Progenitor cell of endocrine pancreas (in vitro differentiated cells): ENCODE results near the gene MAT1A. TPM values are rescaled to one million over a fixed set of nuclear protein-coding genes. Genes with fewer than 3 reads are reported as not detected.

Experiments
- DNase-seq: peaks from one replicate; pipeline ENCODE4 v3.0.0; 2021; ENCODE audit warnings: low spot score; ENCODE audit not compliant: unreplicated experiment
- H3K27ac Mint-ChIP-seq: 2 replicates; pipeline ENCODE4 v1.8.0; 2021; ENCODE audit warnings: mild to moderate bottlenecking, moderate library complexity, mixed read lengths
- H3K27me3 Mint-ChIP-seq: 2 replicates; pipeline ENCODE4 v1.8.0; 2021; ENCODE audit warnings: mixed read lengths
- H3K36me3 Mint-ChIP-seq: 2 replicates; pipeline ENCODE4 v1.8.0; 2022; ENCODE audit warnings: mixed read lengths; ENCODE audit not compliant: insufficient read depth
- H3K4me1 Mint-ChIP-seq: 2 replicates; pipeline ENCODE4 v1.8.0; 2021; ENCODE audit warnings: low read depth, mixed read lengths
- H3K4me3 Mint-ChIP-seq: 2 replicates; pipeline ENCODE4 v1.8.0; 2021; ENCODE audit warnings: low read depth, mild to moderate bottlenecking, moderate library complexity, mixed read lengths
- H3K9me3 Mint-ChIP-seq: 2 replicates; pipeline ENCODE4 v1.8.0; 2021; ENCODE audit warnings: low read depth, mixed read lengths
- CTCF ChIP-seq: fragments of 200-600 bp; sonication (generic); IDR thresholded peaks from one replicate; pipeline ENCODE4 v1.5.0; 2021; ENCODE audit warnings: antibody characterized with exemption, mild to moderate bottlenecking; ENCODE audit not compliant: unreplicated experiment
- total RNA-seq: library from RNA; stranded (reverse); gene quantifications from 2 replicates; pipeline ENCODE4 v1.2.1, GENCODE V29; 2021

MAT1A gene
- total RNA-seq, 1 donor from 2014 or later = 0.34 TPM

GRCh38 chr10:80292607-80293239, 3.3 kb upstream of the MAT1A start:
- Mint-ChIP-seq H3K36me3 (peaks cover 1% of the 10 kb centered on the region), H3K4me3 (no peak overlapping the region), H3K4me1 (peaks cover 11% of the 10 kb centered on the region), H3K27me3 (peaks cover 7% of the 10 kb centered on the region), H3K9me3 (peaks cover 12% of the 10 kb centered on the region), H3K27ac (no peak overlapping the region)
- DNase-seq = no peak
- no peak for TF ChIP-seq CTCF

GRCh38 chr10:80290474-80291220, 1.2 kb upstream of the MAT1A start:
- no peak for TF ChIP-seq CTCF
- no peak for DNase-seq
- H3K9me3 Mint-ChIP-seq = peaks cover 6% of the 10 kb centered on the region
- H3K27ac Mint-ChIP-seq = no peak overlapping the region
- H3K27me3 Mint-ChIP-seq = peaks cover 7% of the 10 kb centered on the region
- H3K4me1 Mint-ChIP-seq = peaks cover 20% of the 10 kb centered on the region
- H3K36me3 Mint-ChIP-seq = no peaks in the 10 kb centered on the region
- no peak overlapping the region for H3K4me3 Mint-ChIP-seq

- no peaks in the 10 kb centered on the region for H3K9me3 Mint-ChIP-seq
- peaks cover 19% of the 10 kb centered on the region for H3K4me1 Mint-ChIP-seq
- H3K4me3 Mint-ChIP-seq = no peak overlapping the region
- H3K27ac Mint-ChIP-seq = no peak overlapping the region
- DNase-seq = no peak
- H3K36me3 Mint-ChIP-seq = no peaks in the 10 kb centered on the region
- no peak for TF ChIP-seq CTCF
- peaks cover 7% of the 10 kb centered on the region for H3K27me3 Mint-ChIP-seq
These were observed 609 bp downstream of the MAT1A start for GRCh38 chr10:80288849-80289248.

- Mint-ChIP-seq H3K4me3 (no peak overlapping the region), H3K4me1 (peaks cover 21% of the 10 kb centered on the region), H3K36me3 (no peaks in the 10 kb centered on the region), H3K27ac (no peak overlapping the region), H3K27me3 (peaks cover 4% of the 10 kb centered on the region), H3K9me3 (no peaks in the 10 kb centered on the region)
- no peak for DNase-seq
- no peak for TF ChIP-seq CTCF
These were observed 4.9 kb downstream of the MAT1A start for GRCh38 chr10:80284522-80284921.

GRCh38 chr10:80283536-80284199, 5.8 kb downstream of the MAT1A start:
- H3K27me3 Mint-ChIP-seq = peaks cover 3% of the 10 kb centered on the region
- TF ChIP-seq CTCF = no peak
- peaks cover 21% of the 10 kb centered on the region for H3K4me1 Mint-ChIP-seq
- no peak overlapping the region for H3K4me3 Mint-ChIP-seq
- H3K27ac Mint-ChIP-seq = no peak overlapping the region
- no peaks in the 10 kb centered on the region for H3K36me3 Mint-ChIP-seq
- no peak for DNase-seq
- H3K9me3 Mint-ChIP-seq = no peaks in the 10 kb centered on the region
